ENCODE data around the gene NDFIP2. TPM values are rescaled to one million over a fixed set of nuclear protein-coding genes. Genes with fewer than 3 reads are reported as not detected.

NDFIP2 gene
- total RNA-seq, 1 experiment from 2014 or later, result 31.0 TPM

GRCh38 chr13:79593121-79593520 is 112.2 kb downstream of the NDFIP2 start:
- Mint-ChIP-seq H3K36me3 (ENCODE audit: insufficient read depth in 1 of 3, low read depth in 3 of 3) (0 out of 7 replicates have a peak, but pooled peaks cover 0 to 4% (median 0%) of the 10 kb centered on the region in 3 experiments), H3K9me3 (peaks cover 5 to 6% of the 10 kb centered on the region in 2 experiments; a peak in 3 of 5 replicates), H3K4me1 (no peaks in the 10 kb centered on the region), H3K4me3 (no peak overlapping the region), H3K27ac (no peak overlapping the region), H3K27me3 (ENCODE audit: low read depth) (no peaks in the 10 kb centered on the region)
- Histone ChIP-seq H3K18ac (ENCODE audit: insufficient read length, low read depth, low read length) (no peak overlapping the region), H4K91ac (ENCODE audit: insufficient read length, low read depth, low read length) (no peak overlapping the region), H3K23ac (ENCODE audit: insufficient read length, low read depth, low read length) (no peak overlapping the region), H4K5ac (ENCODE audit: insufficient read length, low read depth, low read length) (no peak overlapping the region), H3T11ph (ENCODE audit: low read length) (no peak overlapping the region), H2BK12ac (ENCODE audit: insufficient read length, low read depth, low read length) (no peak overlapping the region), H2AFZ (ENCODE audit: low read length) (no peak overlapping the region), H3K79me1 (ENCODE audit: insufficient read depth, low read depth, low read length, poor library complexity, severe bottlenecking) (no peaks in the 10 kb centered on the region), H2BK20ac (ENCODE audit: low read depth, low read length, poor library complexity, severe bottlenecking) (no peak overlapping the region), H3K9me3 (ENCODE audit: control insufficient read depth, low read depth, low read length) (no peaks in the 10 kb centered on the region), H3K27me3 (ENCODE audit: insufficient read depth, low read length) (no peaks in the 10 kb centered on the region), H3K27ac (ENCODE audit: insufficient read length, low read depth, low read length) (no peak overlapping the region), H2BK120ac (ENCODE audit: low read depth, low read length, poor library complexity, severe bottlenecking) (no peak overlapping the region), H2AK5ac (ENCODE audit: insufficient read length, low read length) (no peak overlapping the region), H3K9ac (ENCODE audit: extremely low read depth, insufficient read length, low read length) (no peak overlapping the region), H3K14ac (ENCODE audit: insufficient read depth, low read length) (no peak overlapping the region), H3K4me2 (ENCODE audit: insufficient read depth, insufficient read length, low read length) (no peak overlapping the region), H3K4ac (ENCODE audit: low read depth, low read length) (no peak overlapping the region), H4K20me1 (ENCODE audit: control insufficient read depth, insufficient read depth, insufficient read length) (no peaks in the 10 kb centered on the region), H4K8ac (replicated peaks; ENCODE audit: insufficient read length, low read depth, low read length) (no peak overlapping the region), H3K56ac (ENCODE audit: insufficient read length, low read depth, low read length) (no peak overlapping the region), H3K79me2 (ENCODE audit: insufficient read depth, low read length) (no peaks in the 10 kb centered on the region), H3K23me2 (ENCODE audit: insufficient read length, low read depth, low read length, poor library complexity, severe bottlenecking) (no peaks in the 10 kb centered on the region), H2BK5ac (ENCODE audit: insufficient read length, low read length) (no peak overlapping the region), H2BK15ac (ENCODE audit: low read depth, low read length) (no peak overlapping the region), H3K4me1 (ENCODE audit: insufficient read depth, low read length) (no peaks in the 10 kb centered on the region)
- DNase-seq, result no peak
- TF ChIP-seq CTCF (conservative IDR thresholded peaks at IDR 0.05), result no peak
- WGBS (ENCODE audit: extremely low coverage, insufficient read length, low lambda C conversion rate), result no CpG with 5 or more reads among the region's 2 CpGs

Data from H9 (cell line).